Transverse colon (tissue), 4 donors: Measurements from ENCODE around the gene ABHD16A. TPM values are rescaled to one million over a fixed set of nuclear protein-coding genes. Genes with fewer than 3 reads are reported as not detected.

Source experiments
- DNase-seq: peaks from one replicate; pipeline ENCODE4 v3.0.0-alpha.2; 2019
- H3K27ac ChIP-seq, 4 donors: fragments of 200-600 bp; sonication (generic); 2 replicates each; pipeline ENCODE4 v1.5.1; 2016 to 2018; ENCODE audit warnings: inconsistent platforms in 4 of 4
- H3K27me3 ChIP-seq: fragments of 200-600 bp; sonication (generic); 2 replicates; pipeline ENCODE4 v1.5.1; 2017; ENCODE audit warnings: inconsistent platforms
- H3K36me3 ChIP-seq, 4 donors: fragments of 200-600 bp; sonication (generic); 2 replicates each; pipeline ENCODE4 v1.5.1; 2017 to 2019; ENCODE audit warnings: inconsistent platforms in 4 of 4
- H3K4me1 ChIP-seq, 4 donors: fragments of 200-600 bp; sonication (generic); 2 replicates each; pipeline ENCODE4 v1.5.1; 2017 to 2020; ENCODE audit warnings: inconsistent platforms in 4 of 4
- H3K4me3 ChIP-seq, 4 donors: fragments of 200-600 bp; sonication (generic); 1 replicate in 1 of 4; 2 replicates in 3 of 4; pipeline versions ENCODE4 v1.5.1 to v1.6.1; 2017 to 2019; ENCODE audit warnings: inconsistent platforms in 4 of 4
- H3K9me3 ChIP-seq, 2 donors: fragments of 200-600 bp; sonication (generic); 2 replicates each; pipeline ENCODE4 v1.5.1; 2017 to 2019; ENCODE audit warnings: inconsistent platforms in 2 of 2
- CTCF ChIP-seq, 5 experiments: fragments of 200-600 bp in 3 of 5; fragments of 450-650 bp in 2 of 5; sonication (generic) in 3 of 5; IDR thresholded peaks; 1 replicate in 2 of 5; 2 replicates in 3 of 5; pipeline ENCODE4 v1.5.1; 2016 to 2017; ENCODE audit warnings: antibody characterized with exemption in 5 of 5, inconsistent platforms in 3 of 5, mild to moderate bottlenecking in 2 of 5, moderate library complexity in 1 of 5
- EP300 ChIP-seq: sonication (generic); formaldehyde crosslinking; IDR thresholded peaks from one replicate; pipeline ENCODE4 v1.6.1; 2017; ENCODE audit warnings: antibody characterized with exemption, low read depth
- POLR2A ChIP-seq: fragments of 450-650 bp; IDR thresholded peaks from one replicate; pipeline ENCODE4 v1.6.1; 2016; ENCODE audit warnings: antibody characterized with exemption, mild to moderate bottlenecking, moderate library complexity
- POLR2AphosphoS5 ChIP-seq, 3 donors: sonication (generic); formaldehyde crosslinking; IDR thresholded peaks; one replicate each; pipeline ENCODE4 v1.6.1; 2016; ENCODE audit warnings: antibody characterized with exemption in 3 of 3
- WGBS, 2 donors: methylation state at CpG; one replicate each; pipeline ENCODE4 v1.1.5; 2018; ENCODE audit warnings: low coverage in 1 of 2; 5-methylcytosine and 5-hydroxymethylcytosine counted together
- in situ Hi-C, 4 donors: fragments of 200-750 bp; cut with MboI; loops; one replicate each; pipeline versions ENCODE4 v1.15.0 to v1.15.1; 2017; ENCODE audit warnings: low sequenced_read_pairs in 3 of 4, low pct_ligation_motif_present in 1 of 4, low pct_unique_long_range_greater_than_20kb in 1 of 4
- intact Hi-C: fragments of 100-400 bp; cut with DNase I; formaldehyde crosslinking; loops from one replicate; pipeline ENCODE4 v1.15.1; 2023; ENCODE audit warnings: low total_unique reads
- total RNA-seq, 4 donors: library from RNA; depleted of rRNA; stranded (reverse); fragments of >200 nt; gene quantifications; one replicate each; pipeline ENCODE4 v1.1.0, GENCODE V29; 2016

ABHD16A gene
- total RNA-seq, 4 donors from 2014 or later = 45.4 to 72.8 (median 67.4) TPM

- intact Hi-C loops = no loop called here
These were observed 25.2 kb downstream of the ABHD16A start for GRCh38 chr6:31677955-31678354.

GRCh38 chr6:31676904-31677303 is 26.2 kb downstream of the ABHD16A start:
- 83 to 85% methylated on average over 5 to 6 of the region's 6 CpGs for WGBS, 2 donors
- Histone ChIP-seq H3K27ac (no peak overlapping the region), H3K9me3 (no peaks in the 10 kb centered on the region), H3K27me3 (no peaks in the 10 kb centered on the region), H3K4me1 (peaks cover 5 to 17% (median 10%) of the 10 kb centered on the region in 4 donors), H3K4me3 (no peak overlapping the region), H3K36me3 (peaks cover 0 to 8% (median 3%) of the 10 kb centered on the region in 4 donors)
- intact Hi-C loops (no loop called here), in situ Hi-C loops (loop anchor here in 1 of 4 donors (10.0 kb wide), 1 partner anchor 278 kb away; the partner anchor contains the start of genes NELFE and SKIC2)
- no peak for DNase-seq
- TF ChIP-seq POLR2A (no peak), EP300 (no peak), CTCF (IDR thresholded peaks at IDR 0.05) (no peak), POLR2AphosphoS5 (IDR thresholded peaks at IDR 0.05) (no peak)

More at GRCh38 chr6:31677955-31678354, 25.2 kb downstream of the ABHD16A start:
- no peaks in the 10 kb centered on the region for H3K27me3 ChIP-seq
- no peak overlapping the region for H3K27ac ChIP-seq
- DNase-seq = no peak
- no peaks in the 10 kb centered on the region for H3K9me3 ChIP-seq
- peaks cover 5 to 22% (median 11%) of the 10 kb centered on the region in 4 donors for H3K4me1 ChIP-seq
- no peak overlapping the region for H3K4me3 ChIP-seq
- in situ Hi-C loops = loop anchor here in 1 of 4 donors (10.0 kb wide), 1 partner anchor 277 kb away; the partner anchor contains the start of genes NELFE and SKIC2
- H3K36me3 ChIP-seq = no peaks in the 10 kb centered on the region
- TF ChIP-seq CTCF (IDR thresholded peaks at IDR 0.05) = no peak
- TF ChIP-seq POLR2A = no peak
- no peak for TF ChIP-seq POLR2AphosphoS5 (IDR thresholded peaks at IDR 0.05)
- no peak for TF ChIP-seq EP300
- 64 to 75% methylated on average over 6 to 8 of the region's 8 CpGs for WGBS, 2 donors

GRCh38 chr6:31676322-31676903 is 26.7 kb downstream of the ABHD16A start:
- Histone ChIP-seq H3K4me1 (peaks cover 1 to 12% (median 5%) of the 10 kb centered on the region in 4 donors), H3K9me3 (no peaks in the 10 kb centered on the region), H3K4me3 (no peak overlapping the region), H3K27ac (no peak overlapping the region), H3K27me3 (no peaks in the 10 kb centered on the region), H3K36me3 (peaks cover 0 to 13% (median 4%) of the 10 kb centered on the region in 4 donors)
- WGBS, 2 donors = 73% methylated on average over 4 of the region's 4 CpGs; no CpG with 5 or more reads in 1 of the 2 donors
- in situ Hi-C loops (loop anchor here in 1 of 4 donors (10.0 kb wide), 1 partner anchor 278 kb away; the partner anchor contains the start of genes NELFE and SKIC2), intact Hi-C loops (no loop called here)
- DNase-seq = no peak
- TF ChIP-seq POLR2A (no peak), POLR2AphosphoS5 (IDR thresholded peaks at IDR 0.05) (no peak), CTCF (IDR thresholded peaks at IDR 0.05) (no peak), EP300 (no peak)

GRCh38 chr6:31669676-31670075 is 33.4 kb downstream of the ABHD16A start, which contains the start of gene LY6G5B:
Gene LY6G5B, plus strand, starts transcription at chr6:31669976. Its CDS starts 975 bp downstream, at chr6:31670951.
- TF ChIP-seq CTCF (IDR thresholded peaks at IDR 0.05) (no peak), EP300 (no peak), POLR2A (no peak), POLR2AphosphoS5 (IDR thresholded peaks at IDR 0.05) (no peak)
- no peak within 1 kb of the TSS for H3K27ac ChIP-seq
- peaks cover 0 to 54% (median 30%) of the 10 kb centered on the region in 4 donors for H3K36me3 ChIP-seq
- peaks cover 8 to 18% (median 11%) of the 10 kb centered on the region in 4 donors for H3K4me1 ChIP-seq
- intact Hi-C loops = no loop called here
- WGBS, 2 donors = 70 to 90% methylated on average over 2 to 8 of the region's 8 CpGs
- in situ Hi-C loops = loop anchor here in 1 of 4 donors (10.0 kb wide), 1 partner anchor 285 kb away; the partner anchor contains the start of genes NELFE and SKIC2
- H3K9me3 ChIP-seq = no peaks in the 10 kb centered on the region
- no peak for DNase-seq
- no peak within 1 kb of the TSS for H3K4me3 ChIP-seq
- no peaks in the 10 kb centered on the region for H3K27me3 ChIP-seq
